Measurements from ENCODE around the gene IRX5. TPM values are rescaled to one million over a fixed set of nuclear protein-coding genes. Genes with fewer than 3 reads are reported as not detected.

Gene IRX5
- total and polyA plus RNA-seq, 5 donors, result 0.48 to 1.9 (median 1.7) TPM

GRCh38 chr16:54953461-54953860, 22.8 kb downstream of the IRX5 start:
- Histone ChIP-seq H3K4me1 (ENCODE audit: control insufficient read depth, insufficient read depth, low read length) (no peaks in the 10 kb centered on the region), H3K27me3 (ENCODE audit: control insufficient read depth, insufficient read depth) (peaks cover 2% of the 10 kb centered on the region), H3K4me3 (ENCODE audit: low read length) (no peak overlapping the region), H3K27ac (ENCODE audit: low read length) (no peak overlapping the region), H3K9me3 (ENCODE audit: control insufficient read depth, low read length) (no peaks in the 10 kb centered on the region)
- DNase-seq (no peak), ATAC-seq (no peak)
- WGBS, result 92% methylated on average over 3 of the region's 3 CpGs
- intact Hi-C loops (cut with DNase I), result no loop called here

- no peak overlapping the region for H3K4me3 ChIP-seq (ENCODE audit: low read length)
- no peak overlapping the region for H3K27ac ChIP-seq (ENCODE audit: low read length)
- peaks cover 2% of the 10 kb centered on the region for H3K27me3 ChIP-seq (ENCODE audit: control insufficient read depth, insufficient read depth)
- H3K4me1 ChIP-seq (ENCODE audit: control insufficient read depth, insufficient read depth, low read length), result no peaks in the 10 kb centered on the region
- intact Hi-C loops (cut with DNase I), result no loop called here
- WGBS, result 40% methylated on average over 3 of the region's 3 CpGs
- no peak for DNase-seq
- no peaks in the 10 kb centered on the region for H3K9me3 ChIP-seq (ENCODE audit: control insufficient read depth, low read length)
- no peak for ATAC-seq
Measured at GRCh38 chr16:54954220-54954619, 23.6 kb downstream of the IRX5 start.

- intact Hi-C loops (cut with DNase I), result no loop called here
Measured at GRCh38 chr16:54955757-54956156, 25.1 kb downstream of the IRX5 start.

GRCh38 chr16:54957403-54958166, 26.9 kb downstream of the IRX5 start:
- H3K9me3 ChIP-seq (ENCODE audit: control insufficient read depth, low read length), result no peaks in the 10 kb centered on the region
- intact Hi-C loops (cut with DNase I), result no loop called here
- no peak overlapping the region for H3K27ac ChIP-seq (ENCODE audit: low read length)
- no peak overlapping the region for H3K4me3 ChIP-seq (ENCODE audit: low read length)
- DNase-seq (no peak), ATAC-seq (no peak)
- 84% methylated on average over 2 of the region's 2 CpGs for WGBS
- no peaks in the 10 kb centered on the region for H3K4me1 ChIP-seq (ENCODE audit: control insufficient read depth, insufficient read depth, low read length)
- no peaks in the 10 kb centered on the region for H3K27me3 ChIP-seq (ENCODE audit: control insufficient read depth, insufficient read depth)

More at GRCh38 chr16:54955757-54956156, 25.1 kb downstream of the IRX5 start:
- no peak for DNase-seq
- Histone ChIP-seq H3K4me1 (ENCODE audit: control insufficient read depth, insufficient read depth, low read length) (no peaks in the 10 kb centered on the region), H3K4me3 (ENCODE audit: low read length) (no peak overlapping the region), H3K9me3 (ENCODE audit: control insufficient read depth, low read length) (no peaks in the 10 kb centered on the region), H3K27me3 (ENCODE audit: control insufficient read depth, insufficient read depth) (no peaks in the 10 kb centered on the region), H3K27ac (ENCODE audit: low read length) (no peak overlapping the region)
- ATAC-seq, result no peak

GRCh38 chr16:54962045-54962444, 31.4 kb downstream of the IRX5 start:
- Histone ChIP-seq H3K9me3 (ENCODE audit: control insufficient read depth, low read length) (no peaks in the 10 kb centered on the region), H3K27ac (ENCODE audit: low read length) (no peak overlapping the region), H3K4me3 (ENCODE audit: low read length) (no peak overlapping the region), H3K27me3 (ENCODE audit: control insufficient read depth, insufficient read depth) (no peaks in the 10 kb centered on the region), H3K4me1 (ENCODE audit: control insufficient read depth, insufficient read depth, low read length) (no peaks in the 10 kb centered on the region)
- DNase-seq (no peak), ATAC-seq (no peak)
- WGBS, result 77% methylated on average over 2 of the region's 2 CpGs
- intact Hi-C loops (cut with DNase I), result no loop called here

- Histone ChIP-seq H3K4me1 (ENCODE audit: control insufficient read depth, insufficient read depth, low read length) (no peaks in the 10 kb centered on the region), H3K4me3 (ENCODE audit: low read length) (no peak overlapping the region), H3K27me3 (ENCODE audit: control insufficient read depth, insufficient read depth) (no peaks in the 10 kb centered on the region), H3K27ac (ENCODE audit: low read length) (no peak overlapping the region), H3K9me3 (ENCODE audit: control insufficient read depth, low read length) (no peaks in the 10 kb centered on the region)
- intact Hi-C loops (cut with DNase I), result no loop called here
- 90% methylated on average over 5 of the region's 5 CpGs for WGBS
- ATAC-seq, result no peak
- no peak for DNase-seq
Measured at GRCh38 chr16:54964239-54964638, 33.6 kb downstream of the IRX5 start.

- no peaks in the 10 kb centered on the region for H3K4me1 ChIP-seq (ENCODE audit: control insufficient read depth, insufficient read depth, low read length)
- no peak overlapping the region for H3K4me3 ChIP-seq (ENCODE audit: low read length)
- no peak overlapping the region for H3K27ac ChIP-seq (ENCODE audit: low read length)
- DNase-seq, result no peak
- 59% methylated on average over 2 of the region's 2 CpGs for WGBS
- ATAC-seq, result no peak
- no peaks in the 10 kb centered on the region for H3K9me3 ChIP-seq (ENCODE audit: control insufficient read depth, low read length)
- no peaks in the 10 kb centered on the region for H3K27me3 ChIP-seq (ENCODE audit: control insufficient read depth, insufficient read depth)
- intact Hi-C loops (cut with DNase I), result no loop called here
Measured at GRCh38 chr16:54965464-54965863, 34.8 kb downstream of the IRX5 start.

GRCh38 chr16:54968011-54968410, 37.3 kb downstream of the IRX5 start:
- Histone ChIP-seq H3K9me3 (ENCODE audit: control insufficient read depth, low read length) (no peaks in the 10 kb centered on the region), H3K27ac (ENCODE audit: low read length) (no peak overlapping the region), H3K27me3 (ENCODE audit: control insufficient read depth, insufficient read depth) (no peaks in the 10 kb centered on the region), H3K4me3 (ENCODE audit: low read length) (no peak overlapping the region), H3K4me1 (ENCODE audit: control insufficient read depth, insufficient read depth, low read length) (no peaks in the 10 kb centered on the region)
- ATAC-seq (no peak), DNase-seq (no peak)
- intact Hi-C loops (cut with DNase I), result no loop called here

GRCh38 chr16:54968784-54969183, 38.1 kb downstream of the IRX5 start:
- WGBS, result 77% methylated on average over 6 of the region's 6 CpGs
- DNase-seq (no peak), ATAC-seq (no peak)
- H3K27ac ChIP-seq (ENCODE audit: low read length), result no peak overlapping the region
- intact Hi-C loops (cut with DNase I), result no loop called here
- H3K4me3 ChIP-seq (ENCODE audit: low read length), result no peak overlapping the region
- no peaks in the 10 kb centered on the region for H3K9me3 ChIP-seq (ENCODE audit: control insufficient read depth, low read length)
- no peaks in the 10 kb centered on the region for H3K4me1 ChIP-seq (ENCODE audit: control insufficient read depth, insufficient read depth, low read length)
- H3K27me3 ChIP-seq (ENCODE audit: control insufficient read depth, insufficient read depth), result no peaks in the 10 kb centered on the region

GRCh38 chr16:54970016-54970415, 39.4 kb downstream of the IRX5 start:
- no peaks in the 10 kb centered on the region for H3K9me3 ChIP-seq (ENCODE audit: control insufficient read depth, low read length)
- DNase-seq (no peak), ATAC-seq (no peak)
- intact Hi-C loops (cut with DNase I), result no loop called here
- no peak overlapping the region for H3K27ac ChIP-seq (ENCODE audit: low read length)
- no peaks in the 10 kb centered on the region for H3K27me3 ChIP-seq (ENCODE audit: control insufficient read depth, insufficient read depth)
- 88% methylated on average over 5 of the region's 5 CpGs for WGBS
- no peaks in the 10 kb centered on the region for H3K4me1 ChIP-seq (ENCODE audit: control insufficient read depth, insufficient read depth, low read length)
- H3K4me3 ChIP-seq (ENCODE audit: low read length), result no peak overlapping the region

GRCh38 chr16:54974367-54974766, 43.7 kb downstream of the IRX5 start:
- no peak for ATAC-seq
- no peak for DNase-seq
- no peaks in the 10 kb centered on the region for H3K9me3 ChIP-seq (ENCODE audit: control insufficient read depth, low read length)
- intact Hi-C loops (cut with DNase I), result no loop called here
- no peaks in the 10 kb centered on the region for H3K27me3 ChIP-seq (ENCODE audit: control insufficient read depth, insufficient read depth)
- WGBS, result 61% methylated on average over 5 of the region's 5 CpGs
- no peak overlapping the region for H3K27ac ChIP-seq (ENCODE audit: low read length)
- H3K4me1 ChIP-seq (ENCODE audit: control insufficient read depth, insufficient read depth, low read length), result no peaks in the 10 kb centered on the region
- H3K4me3 ChIP-seq (ENCODE audit: low read length), result no peak overlapping the region

- intact Hi-C loops (cut with DNase I), result no loop called here
- no peak for ATAC-seq
- H3K27me3 ChIP-seq (ENCODE audit: control insufficient read depth, insufficient read depth), result no peaks in the 10 kb centered on the region
- no peak overlapping the region for H3K27ac ChIP-seq (ENCODE audit: low read length)
- no peak for DNase-seq
- no peak overlapping the region for H3K4me3 ChIP-seq (ENCODE audit: low read length)
- H3K4me1 ChIP-seq (ENCODE audit: control insufficient read depth, insufficient read depth, low read length), result no peaks in the 10 kb centered on the region
- H3K9me3 ChIP-seq (ENCODE audit: control insufficient read depth, low read length), result no peaks in the 10 kb centered on the region
- WGBS, result 62% methylated on average over 13 of the region's 13 CpGs
Measured at GRCh38 chr16:54976651-54977200, 46.1 kb downstream of the IRX5 start.

All from right cardiac atrium (tissue), 5 donors.